T-helper 2 cell treated with Interferon-gamma antibody and Interleukin-4, amounts not matched to agents 5 μg/mL and 100 μg/mL, for 36 hours (primary cell): ENCODE results near the gene SETDB2.

Source experiments
- DNase-seq: peaks from one replicate; pipeline ENCODE4 v3.0.0; 2021; ENCODE audit warnings: low spot score
- H3K27ac Mint-ChIP-seq: one replicate; pipeline ENCODE4 v1.8.0; 2021; ENCODE audit warnings: mild to moderate bottlenecking, mixed read lengths
- H3K27me3 Mint-ChIP-seq: one replicate; pipeline ENCODE4 v1.8.0; 2021; ENCODE audit warnings: low read depth, mixed read lengths
- H3K36me3 Mint-ChIP-seq: one replicate; pipeline ENCODE4 v1.8.0; 2021; ENCODE audit warnings: low read depth, mixed read lengths
- H3K4me1 Mint-ChIP-seq: one replicate; pipeline ENCODE4 v1.8.0; 2021; ENCODE audit warnings: low read depth, mixed read lengths
- H3K4me3 Mint-ChIP-seq: one replicate; pipeline ENCODE4 v1.8.0; 2022; ENCODE audit warnings: mild to moderate bottlenecking, moderate library complexity, mixed read lengths
- H3K9me3 Mint-ChIP-seq: one replicate; pipeline ENCODE4 v1.8.0; 2021; ENCODE audit warnings: mixed read lengths

SETDB2 gene, protein sequence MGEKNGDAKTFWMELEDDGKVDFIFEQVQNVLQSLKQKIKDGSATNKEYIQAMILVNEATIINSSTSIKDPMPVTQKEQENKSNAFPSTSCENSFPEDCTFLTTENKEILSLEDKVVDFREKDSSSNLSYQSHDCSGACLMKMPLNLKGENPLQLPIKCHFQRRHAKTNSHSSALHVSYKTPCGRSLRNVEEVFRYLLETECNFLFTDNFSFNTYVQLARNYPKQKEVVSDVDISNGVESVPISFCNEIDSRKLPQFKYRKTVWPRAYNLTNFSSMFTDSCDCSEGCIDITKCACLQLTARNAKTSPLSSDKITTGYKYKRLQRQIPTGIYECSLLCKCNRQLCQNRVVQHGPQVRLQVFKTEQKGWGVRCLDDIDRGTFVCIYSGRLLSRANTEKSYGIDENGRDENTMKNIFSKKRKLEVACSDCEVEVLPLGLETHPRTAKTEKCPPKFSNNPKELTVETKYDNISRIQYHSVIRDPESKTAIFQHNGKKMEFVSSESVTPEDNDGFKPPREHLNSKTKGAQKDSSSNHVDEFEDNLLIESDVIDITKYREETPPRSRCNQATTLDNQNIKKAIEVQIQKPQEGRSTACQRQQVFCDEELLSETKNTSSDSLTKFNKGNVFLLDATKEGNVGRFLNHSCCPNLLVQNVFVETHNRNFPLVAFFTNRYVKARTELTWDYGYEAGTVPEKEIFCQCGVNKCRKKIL

DNA sequence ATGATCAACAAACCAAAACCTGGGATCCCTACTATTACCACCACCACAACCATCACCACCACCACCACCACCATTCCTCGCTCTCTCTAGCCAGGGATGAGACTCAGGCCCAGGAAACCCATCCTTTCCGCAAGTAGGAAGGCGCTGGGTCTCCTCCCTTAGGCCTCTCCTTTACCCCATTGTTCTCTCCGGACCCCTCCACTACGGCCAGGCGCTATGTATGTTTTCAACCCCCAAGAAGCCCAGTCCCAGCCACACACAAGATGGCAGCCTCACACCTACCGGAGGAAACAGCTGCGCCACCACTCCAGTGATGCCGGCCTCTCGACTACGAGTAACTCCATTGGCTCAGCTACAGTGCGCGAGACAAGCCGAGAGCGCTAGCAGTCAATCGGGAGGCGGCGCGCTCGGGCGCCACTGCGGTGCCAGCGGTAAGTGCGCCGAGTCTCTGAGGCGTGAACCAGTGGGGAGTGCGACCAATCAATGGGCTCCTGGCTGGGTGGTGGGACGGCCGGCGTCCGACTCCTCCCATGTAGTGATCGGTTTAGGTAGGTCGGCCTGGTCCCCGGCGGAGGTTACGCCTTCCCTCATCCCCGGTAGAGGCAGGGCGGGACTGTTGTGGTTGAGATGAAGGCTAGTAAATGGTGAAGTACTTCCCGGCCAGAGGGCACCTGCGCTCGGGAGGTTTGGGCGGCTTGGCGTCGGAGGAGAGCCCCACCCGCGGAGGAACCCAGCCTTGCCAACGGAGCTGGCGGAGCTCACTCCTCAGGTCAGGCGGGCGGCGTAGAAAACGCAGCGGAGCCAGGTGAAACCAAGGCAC is at the start of gene SETDB2, which contains the start of gene CAB39L:
Gene SETDB2, plus strand, starts transcription at position 571 of the 820 bp plus-strand sequence. CDS start 7,620 bp downstream, outside the sequence.
Gene CAB39L, minus strand, starts transcription at position 361 of the 820 bp plus-strand sequence. CDS start 61,154 bp downstream, outside the sequence.
- Mint-ChIP-seq H3K36me3 (peaks cover 21% of the 10 kb centered on the region), H3K9me3 (no peaks in the 10 kb centered on the region), H3K4me3 (peak within 1 kb of the TSS; percentile 93), H3K4me1 (peaks cover 36% of the 10 kb centered on the region), H3K27me3 (no peaks in the 10 kb centered on the region), H3K27ac (peak within 1 kb of the TSS; percentile 99)
- peak; percentile 99 for DNase-seq

GRCh38 chr13:49395451-49395865 is 48.6 kb upstream of the SETDB2 start:
- peaks cover 13% of the 10 kb centered on the region for H3K27me3 Mint-ChIP-seq
- H3K27ac Mint-ChIP-seq, result no peak overlapping the region
- H3K9me3 Mint-ChIP-seq, result no peaks in the 10 kb centered on the region
- no peaks in the 10 kb centered on the region for H3K36me3 Mint-ChIP-seq
- DNase-seq, result no peak
- no peak overlapping the region for H3K4me3 Mint-ChIP-seq
- no peaks in the 10 kb centered on the region for H3K4me1 Mint-ChIP-seq

- no peak overlapping the region for H3K4me3 Mint-ChIP-seq
- H3K27me3 Mint-ChIP-seq, result peaks cover 13% of the 10 kb centered on the region
- no peak overlapping the region for H3K27ac Mint-ChIP-seq
- DNase-seq, result no peak
- no peaks in the 10 kb centered on the region for H3K36me3 Mint-ChIP-seq
- H3K4me1 Mint-ChIP-seq, result no peaks in the 10 kb centered on the region
- no peaks in the 10 kb centered on the region for H3K9me3 Mint-ChIP-seq
Observed at GRCh38 chr13:49395878-49396380, 48.1 kb upstream of the SETDB2 start.

GRCh38 chr13:49399801-49400472 is 44.1 kb upstream of the SETDB2 start:
- Mint-ChIP-seq H3K4me3 (no peak overlapping the region), H3K27ac (no peak overlapping the region), H3K9me3 (peaks cover 16% of the 10 kb centered on the region), H3K4me1 (no peaks in the 10 kb centered on the region), H3K36me3 (peaks cover 4% of the 10 kb centered on the region), H3K27me3 (peaks cover 6% of the 10 kb centered on the region)
- no peak for DNase-seq

- H3K36me3 Mint-ChIP-seq, result peaks cover 6% of the 10 kb centered on the region
- no peak overlapping the region for H3K4me3 Mint-ChIP-seq
- no peak overlapping the region for H3K27ac Mint-ChIP-seq
- no peaks in the 10 kb centered on the region for H3K4me1 Mint-ChIP-seq
- peaks cover 2% of the 10 kb centered on the region for H3K27me3 Mint-ChIP-seq
- H3K9me3 Mint-ChIP-seq, result peaks cover 24% of the 10 kb centered on the region
- DNase-seq, result no peak
Observed at GRCh38 chr13:49400755-49401659, 43.1 kb upstream of the SETDB2 start.

- no peak for DNase-seq
- H3K36me3 Mint-ChIP-seq, result peaks cover 6% of the 10 kb centered on the region
- H3K4me3 Mint-ChIP-seq, result no peak overlapping the region
- H3K4me1 Mint-ChIP-seq, result no peaks in the 10 kb centered on the region
- H3K27ac Mint-ChIP-seq, result no peak overlapping the region
- peaks cover 2% of the 10 kb centered on the region for H3K27me3 Mint-ChIP-seq
- peaks cover 24% of the 10 kb centered on the region for H3K9me3 Mint-ChIP-seq
Observed at GRCh38 chr13:49403996-49404702, 39.9 kb upstream of the SETDB2 start.

GRCh38 chr13:49404703-49405020 is 39.4 kb upstream of the SETDB2 start:
- H3K27ac Mint-ChIP-seq, result no peak overlapping the region
- no peak overlapping the region for H3K4me3 Mint-ChIP-seq
- peaks cover 24% of the 10 kb centered on the region for H3K9me3 Mint-ChIP-seq
- H3K27me3 Mint-ChIP-seq, result peaks cover 4% of the 10 kb centered on the region
- no peak for DNase-seq
- no peaks in the 10 kb centered on the region for H3K4me1 Mint-ChIP-seq
- H3K36me3 Mint-ChIP-seq, result peaks cover 6% of the 10 kb centered on the region

- H3K27me3 Mint-ChIP-seq, result peaks cover 4% of the 10 kb centered on the region
- H3K27ac Mint-ChIP-seq, result no peak overlapping the region
- no peak for DNase-seq
- H3K4me3 Mint-ChIP-seq, result no peak overlapping the region
- H3K9me3 Mint-ChIP-seq, result peaks cover 24% of the 10 kb centered on the region
- H3K36me3 Mint-ChIP-seq, result peaks cover 6% of the 10 kb centered on the region
- no peaks in the 10 kb centered on the region for H3K4me1 Mint-ChIP-seq
Observed at GRCh38 chr13:49407068-49407467, 37.0 kb upstream of the SETDB2 start.

DNA sequence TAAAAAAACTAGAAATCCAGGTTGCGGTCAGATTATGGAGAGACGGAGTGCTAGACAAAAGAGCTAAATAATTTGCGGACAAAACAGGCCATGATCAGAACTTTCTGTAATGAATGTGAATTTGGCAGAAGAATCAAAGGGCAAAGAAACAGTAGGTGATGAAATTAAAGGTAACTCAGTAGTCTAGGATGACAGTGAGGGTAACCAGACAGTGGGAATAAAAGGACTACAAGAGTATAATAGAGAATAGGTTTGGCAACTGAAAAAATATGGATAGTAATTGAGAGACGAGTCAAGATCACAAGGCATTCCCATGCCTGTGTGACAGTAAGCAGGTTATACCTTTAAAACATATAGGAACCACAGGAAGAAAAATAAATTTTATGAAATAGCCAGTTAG is 36.1 kb upstream of the SETDB2 start:
- no peak for DNase-seq
- Mint-ChIP-seq H3K9me3 (peaks cover 24% of the 10 kb centered on the region), H3K27ac (no peak overlapping the region), H3K4me3 (no peak overlapping the region), H3K36me3 (peaks cover 6% of the 10 kb centered on the region), H3K27me3 (peaks cover 5% of the 10 kb centered on the region), H3K4me1 (no peaks in the 10 kb centered on the region)

DNA sequence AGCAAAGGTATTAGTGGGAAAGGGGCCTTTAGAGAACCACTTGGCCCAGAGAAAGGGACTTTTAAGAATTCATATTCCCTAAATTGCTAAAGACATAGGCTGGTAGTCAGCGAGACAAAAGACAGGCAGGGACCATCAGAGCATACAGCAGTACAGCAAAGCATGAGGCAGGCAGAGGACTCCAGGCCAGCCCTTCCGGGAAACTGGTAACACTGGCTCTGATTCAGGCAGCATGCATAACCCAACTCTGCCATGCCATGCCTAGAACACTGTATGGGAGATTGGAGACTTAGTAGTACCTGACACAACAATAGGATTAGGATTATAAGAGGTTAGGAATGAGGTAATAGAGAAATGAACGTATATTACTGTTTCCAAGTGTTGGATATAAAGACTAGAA is 35.1 kb upstream of the SETDB2 start:
- Mint-ChIP-seq H3K27ac (no peak overlapping the region), H3K36me3 (peaks cover 4% of the 10 kb centered on the region), H3K9me3 (peaks cover 18% of the 10 kb centered on the region), H3K4me1 (no peaks in the 10 kb centered on the region), H3K4me3 (no peak overlapping the region), H3K27me3 (peaks cover 6% of the 10 kb centered on the region)
- DNase-seq, result no peak

DNA sequence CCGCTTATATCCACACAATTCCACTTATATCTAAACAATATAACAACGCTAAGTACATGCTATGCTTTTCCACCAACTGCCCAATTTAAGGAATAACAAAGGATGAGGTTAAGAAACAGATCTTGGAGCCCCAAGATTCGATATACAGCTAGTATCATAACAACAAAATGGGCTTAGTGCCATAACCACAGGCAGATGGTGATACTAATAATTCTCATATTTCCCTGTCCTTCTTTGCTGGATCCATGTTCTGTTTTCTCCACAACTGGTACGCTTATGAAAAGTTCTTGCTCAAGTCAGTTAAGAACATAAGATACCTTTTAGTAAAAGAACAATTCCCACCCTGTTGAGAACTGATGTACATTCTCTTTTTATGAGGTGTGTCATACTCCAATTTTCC is 34.1 kb upstream of the SETDB2 start:
- peaks cover 6% of the 10 kb centered on the region for H3K27me3 Mint-ChIP-seq
- H3K9me3 Mint-ChIP-seq, result peaks cover 8% of the 10 kb centered on the region
- DNase-seq, result no peak
- H3K4me1 Mint-ChIP-seq, result no peaks in the 10 kb centered on the region
- H3K36me3 Mint-ChIP-seq, result peaks cover under 1% of the 10 kb centered on the region
- no peak overlapping the region for H3K27ac Mint-ChIP-seq
- no peak overlapping the region for H3K4me3 Mint-ChIP-seq

- Mint-ChIP-seq H3K9me3 (peaks cover 4% of the 10 kb centered on the region), H3K4me3 (no peak overlapping the region), H3K27ac (no peak overlapping the region), H3K36me3 (no peaks in the 10 kb centered on the region), H3K4me1 (no peaks in the 10 kb centered on the region), H3K27me3 (peaks cover 6% of the 10 kb centered on the region)
- DNase-seq, result no peak
Observed at GRCh38 chr13:49410477-49410876, 33.6 kb upstream of the SETDB2 start.
